Measurements from ENCODE around the gene B4GALT3.

B4GALT3 gene

GRCh38 chr1:161187311-161187710 lies 10.0 kb upstream of the B4GALT3 start:
- DNase-seq (ENCODE audit: low read depth): no peak

- no peak for DNase-seq (ENCODE audit: low read depth)
These were observed 8.5 kb upstream of the B4GALT3 start for GRCh38 chr1:161185732-161186311.

- DNase-seq (ENCODE audit: low read depth): peak; percentile 51
These were observed 8.0 kb upstream of the B4GALT3 start for GRCh38 chr1:161185282-161185682.

GRCh38 chr1:161182214-161182613 lies 4.9 kb upstream of the B4GALT3 start:
- no peak for DNase-seq (ENCODE audit: low read depth)

- DNase-seq (ENCODE audit: low read depth): no peak
These were observed 3.3 kb upstream of the B4GALT3 start for GRCh38 chr1:161180639-161181038.

GRCh38 chr1:161179698-161180097 lies 2.4 kb upstream of the B4GALT3 start:
- no peak for DNase-seq (ENCODE audit: low read depth)

GRCh38 chr1:161177936-161178244 lies 583 bp upstream of the B4GALT3 start:
- no peak for DNase-seq (ENCODE audit: low read depth)

- no peak for DNase-seq (ENCODE audit: low read depth)
These were observed 717 bp downstream of the B4GALT3 start for GRCh38 chr1:161176468-161177111.

GRCh38 chr1:161175771-161176453 lies 1.4 kb downstream of the B4GALT3 start:
- no peak for DNase-seq (ENCODE audit: low read depth)

- DNase-seq (ENCODE audit: low read depth): no peak
These were observed 2.4 kb downstream of the B4GALT3 start for GRCh38 chr1:161174911-161175310.

GRCh38 chr1:161173711-161174110 lies 3.6 kb downstream of the B4GALT3 start:
- no peak for DNase-seq (ENCODE audit: low read depth)

GRCh38 chr1:161172776-161173376 lies 4.4 kb downstream of the B4GALT3 start:
- no peak for DNase-seq (ENCODE audit: low read depth)

GRCh38 chr1:161172349-161172748 lies 5.0 kb downstream of the B4GALT3 start:
- DNase-seq (ENCODE audit: low read depth): no peak

GRCh38 chr1:161171696-161172095 lies 5.6 kb downstream of the B4GALT3 start:
- no peak for DNase-seq (ENCODE audit: low read depth)

GRCh38 chr1:161171191-161171590 lies 6.1 kb downstream of the B4GALT3 start:
- no peak for DNase-seq (ENCODE audit: low read depth)

GRCh38 chr1:161168906-161169305 lies 8.4 kb downstream of the B4GALT3 start:
- no peak for DNase-seq (ENCODE audit: low read depth)

- DNase-seq (ENCODE audit: low read depth): no peak
These were observed 10.4 kb downstream of the B4GALT3 start for GRCh38 chr1:161166669-161167548.

GRCh38 chr1:161165742-161166668 lies 11.3 kb downstream of the B4GALT3 start, which contains the start of gene PPOX:
Gene PPOX, plus strand, starts transcription at chr1:161166426. Its CDS starts 422 bp downstream, at chr1:161166848.
- peak; percentile 96 for DNase-seq (ENCODE audit: low read depth)

- DNase-seq (ENCODE audit: low read depth): no peak
These were observed 12.3 kb downstream of the B4GALT3 start for GRCh38 chr1:161164901-161165610.

- DNase-seq (ENCODE audit: low read depth): no peak
These were observed 13.5 kb downstream of the B4GALT3 start for GRCh38 chr1:161163793-161164192.
